NCI-H446 treated with DMSO at 0.1 percent for 48 hours (cell line): ENCODE results near the gene DNAJB12.
"Not testable (repeated sequence)": the region's sequence is repeated elsewhere in the genome, so short reads cannot be mapped to it uniquely, and the experiment has no call there.

Experiments
- DNase-seq: peaks from one replicate; lab custom pipeline; 2025; lab: John Stamatoyannopoulos, UW

The DNAJB12 gene

DNA sequence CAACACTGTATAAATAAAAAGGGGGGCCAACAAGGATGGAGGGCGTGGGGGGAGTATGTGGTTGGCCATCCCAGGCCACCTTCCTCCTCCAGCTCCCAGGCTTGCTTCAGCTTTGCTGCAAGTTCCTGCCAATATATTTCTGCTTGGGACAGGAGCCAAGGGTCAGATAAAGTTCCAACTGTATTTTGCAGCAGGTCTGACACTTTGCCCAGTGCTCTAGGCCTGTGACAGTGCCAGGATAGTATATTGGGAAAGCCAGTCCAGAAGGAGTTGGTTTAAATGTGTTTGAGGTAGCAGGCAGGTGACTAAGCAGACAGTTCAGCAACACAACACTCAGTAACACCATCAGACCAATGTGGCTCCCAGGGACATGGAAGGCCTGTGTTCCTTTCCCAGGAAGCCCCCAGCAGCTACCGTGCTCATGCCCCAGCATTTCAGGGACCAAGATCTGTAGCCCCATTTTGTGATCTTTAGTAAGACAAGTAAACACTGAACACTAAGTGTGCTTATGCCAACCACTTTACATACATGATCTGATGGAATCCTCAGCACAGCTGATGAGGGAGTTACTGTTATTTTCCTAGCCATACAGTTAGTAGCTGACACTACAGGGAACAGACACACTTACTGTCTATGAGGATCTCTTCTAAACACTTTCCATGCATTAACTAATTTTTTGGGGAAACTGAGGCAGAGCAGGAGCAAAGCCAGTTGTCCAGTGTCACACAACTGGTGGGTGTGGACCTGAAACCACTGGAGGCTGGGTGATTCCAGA, 38.9 kb downstream of the DNAJB12 start:
- DNase-seq: peak; percentile 28

DNA sequence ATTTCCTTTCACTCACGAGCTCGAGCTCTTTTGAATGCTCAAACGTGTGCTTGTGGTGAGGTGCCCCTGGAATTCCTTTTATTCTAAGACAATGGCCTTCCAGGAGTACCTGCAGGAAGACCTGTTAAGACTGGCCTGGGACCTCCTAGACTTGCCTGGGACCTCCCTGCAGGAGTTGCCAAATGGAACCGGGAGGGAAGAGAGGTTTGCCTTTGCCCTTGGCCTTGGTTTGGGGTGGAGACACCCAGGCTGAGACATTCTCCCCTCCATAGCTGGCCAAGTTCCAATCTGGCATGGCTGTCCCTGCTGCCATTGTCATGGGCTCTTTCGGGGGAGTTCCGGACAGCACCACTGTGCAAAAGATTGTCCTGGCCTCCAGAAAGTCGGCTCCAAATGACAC, 39.7 kb downstream of the DNAJB12 start:
- DNase-seq: no peak

DNA sequence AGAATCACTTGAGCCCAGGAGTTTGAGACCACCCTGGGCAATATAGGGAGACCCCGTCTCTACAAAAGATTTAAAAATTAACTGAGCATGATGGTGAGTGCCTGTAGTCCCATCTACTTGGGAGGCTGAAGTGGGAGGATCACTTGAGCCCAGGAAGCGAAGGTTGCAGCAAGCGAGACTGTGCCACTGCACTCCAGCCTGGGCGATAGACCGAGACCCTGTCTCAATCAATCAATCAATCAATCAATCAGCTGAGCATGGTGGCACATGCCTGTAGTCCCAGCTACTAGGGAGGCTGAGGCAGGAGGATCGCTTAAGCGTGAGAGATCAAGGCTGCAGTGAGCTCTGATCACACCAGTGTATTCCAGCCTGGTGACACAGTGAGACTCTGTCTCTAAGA, 40.5 kb downstream of the DNAJB12 start:
- no peak for DNase-seq

DNA sequence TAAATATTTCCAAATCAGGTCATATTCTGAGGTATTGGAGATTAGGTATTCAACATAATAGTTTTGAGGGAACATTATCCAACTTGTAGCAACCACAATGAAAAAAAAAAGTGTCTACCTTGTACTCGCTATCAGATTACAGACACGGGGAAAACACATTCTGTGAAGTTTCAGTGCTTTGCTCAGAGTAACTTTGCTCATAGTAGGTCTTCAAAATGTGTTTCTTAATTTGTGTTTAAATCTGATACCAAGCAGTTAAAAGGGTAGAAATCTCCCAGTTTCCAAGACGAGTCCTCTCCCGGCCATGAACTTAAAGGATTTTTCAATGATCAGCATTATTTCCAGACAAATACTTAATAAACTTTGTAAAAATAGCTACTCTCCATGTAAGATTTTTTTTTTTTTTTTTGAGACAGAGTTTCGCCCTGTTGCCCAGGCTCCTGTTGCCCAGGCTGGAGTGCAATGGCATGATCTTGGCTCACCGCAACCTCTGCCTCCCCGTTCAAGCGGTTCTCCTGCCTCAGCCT, 41.8 kb downstream of the DNAJB12 start:
- DNase-seq: no peak

DNA sequence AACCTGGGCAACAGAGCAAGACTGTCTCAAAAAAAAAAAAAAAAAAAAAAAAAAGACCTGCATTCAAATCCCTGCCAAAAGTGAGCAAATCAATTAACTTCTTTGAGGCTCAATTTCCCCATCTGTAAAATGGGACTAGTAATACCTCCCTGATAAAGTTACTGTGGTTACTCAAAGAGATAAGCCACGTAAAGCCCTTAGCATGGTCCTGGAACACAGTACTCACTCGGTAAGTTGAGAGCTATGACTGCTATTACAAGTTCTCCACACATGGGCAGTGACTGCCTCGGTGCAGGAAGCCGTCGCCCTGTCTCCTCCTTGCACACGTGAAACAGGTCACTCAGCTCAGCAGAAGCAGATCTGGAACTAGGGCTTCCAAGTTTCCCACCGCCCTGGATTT, 43.1 kb downstream of the DNAJB12 start:
- DNase-seq: no peak

DNA sequence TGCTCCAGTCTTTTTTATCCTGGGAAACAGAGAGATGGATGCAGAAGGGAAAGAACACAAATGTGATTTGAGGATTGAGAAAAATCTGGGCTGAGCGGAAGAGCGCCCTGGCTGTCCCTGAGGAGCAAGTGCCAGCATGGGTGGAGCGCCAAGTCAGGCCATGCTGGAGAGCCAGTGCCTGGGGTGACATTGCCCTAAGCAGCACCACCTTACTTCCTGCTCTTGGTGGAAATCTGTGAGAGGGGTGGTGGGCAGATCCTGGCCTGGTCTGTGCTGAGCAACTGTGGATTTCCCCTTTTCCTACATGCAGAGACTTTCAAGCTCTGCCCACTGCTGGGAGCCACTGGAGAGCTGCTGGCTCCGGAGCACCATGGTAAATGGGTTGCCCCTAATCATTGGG, 44.1 kb downstream of the DNAJB12 start:
- DNase-seq: no peak

DNA sequence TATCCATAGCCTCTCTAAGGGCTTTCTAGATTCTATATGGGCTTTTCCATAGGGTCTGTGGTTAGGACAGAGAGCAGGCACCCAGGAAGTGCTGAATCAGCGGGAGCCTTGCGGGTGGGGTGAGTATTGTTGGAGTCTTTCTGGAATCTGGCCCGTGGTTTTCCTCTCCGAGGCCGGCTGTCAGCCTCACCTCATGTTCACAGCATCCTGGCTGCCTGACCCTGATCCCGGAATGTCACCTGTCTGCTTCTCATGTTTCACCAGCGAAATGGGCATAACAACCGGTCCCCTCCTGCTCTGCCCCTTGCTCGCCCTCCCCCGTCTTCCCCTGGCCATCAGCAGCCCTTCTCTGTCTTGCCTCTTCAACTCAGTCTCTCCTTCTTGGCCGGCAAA, 44.5 kb downstream of the DNAJB12 start:
- DNase-seq: no peak

DNA sequence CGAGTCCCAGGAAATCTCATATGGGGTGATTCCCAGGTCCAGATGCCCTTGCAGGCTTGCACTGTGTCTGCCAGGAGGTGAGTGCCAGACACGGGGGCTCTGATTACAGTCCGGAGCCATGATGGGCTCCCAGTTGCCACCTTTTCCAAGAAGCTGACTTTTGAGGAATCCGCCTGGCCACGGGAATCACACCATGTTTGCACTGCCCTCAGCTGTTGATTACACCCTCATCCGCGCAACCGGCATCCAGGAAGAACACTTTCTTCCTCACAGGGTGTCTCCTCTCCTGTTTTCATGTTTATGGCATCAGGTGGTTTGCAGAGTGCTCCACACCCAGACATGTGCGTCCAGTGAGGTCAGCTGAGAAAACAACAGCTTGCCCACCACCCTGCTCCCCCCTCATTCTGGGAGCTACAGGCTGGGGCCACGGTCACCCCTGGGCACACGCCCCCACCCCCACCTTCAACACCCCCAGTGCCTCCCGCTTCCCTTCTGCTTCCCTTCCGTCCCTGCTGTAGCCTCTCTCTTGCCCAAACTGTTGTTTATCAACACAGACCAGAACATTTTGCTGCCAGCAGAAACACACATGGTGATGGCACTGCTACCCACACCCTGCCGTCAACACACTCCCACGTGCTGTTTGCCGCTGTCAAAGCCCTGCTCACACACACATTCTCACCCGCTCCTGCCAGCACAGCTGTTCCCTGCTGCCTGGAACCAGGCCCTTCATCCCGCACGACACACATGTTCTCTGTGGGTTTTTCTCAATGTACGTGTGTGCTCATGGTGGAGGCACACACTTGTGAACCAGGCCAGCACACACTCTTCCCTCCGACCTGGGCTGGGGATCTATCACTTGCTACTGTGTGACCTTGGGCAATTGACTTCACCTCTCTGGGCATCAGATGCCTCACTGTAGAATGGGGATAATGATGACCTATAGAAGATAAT, 45.2 kb downstream of the DNAJB12 start:
- no peak for DNase-seq

DNA sequence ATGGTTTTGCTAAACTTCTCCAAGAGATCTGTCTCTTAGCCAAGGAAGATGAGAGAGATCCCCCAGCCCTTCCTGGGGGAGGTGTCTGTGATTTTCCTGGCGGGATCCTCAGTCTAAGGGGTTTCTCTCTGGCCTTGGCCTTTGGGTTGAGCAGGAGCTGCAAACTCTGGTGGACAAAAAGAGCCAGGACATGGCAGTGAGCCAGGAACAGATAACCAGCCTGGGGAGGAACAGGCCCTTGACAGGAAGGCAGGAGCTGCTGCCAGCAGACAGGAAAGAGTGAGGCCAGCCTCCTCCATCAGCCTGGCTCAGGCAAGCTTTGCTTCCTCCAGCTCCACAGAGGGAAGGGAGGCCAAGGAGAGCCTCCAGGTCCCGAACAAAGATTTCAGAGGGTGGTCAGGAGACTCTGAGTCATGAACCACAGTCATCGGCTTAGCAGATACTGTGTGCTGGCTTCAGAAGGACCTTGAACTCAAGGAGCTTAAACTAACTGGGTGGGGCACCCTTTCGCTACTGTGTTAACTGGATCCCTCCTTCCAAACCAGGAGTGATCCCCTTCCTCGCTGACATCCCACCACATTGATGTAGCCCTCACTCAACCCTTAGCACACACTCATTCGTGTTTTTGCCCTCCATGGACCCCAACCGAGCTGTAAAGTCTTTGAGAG, 46.3 kb downstream of the DNAJB12 start:
- DNase-seq: no peak

DNA sequence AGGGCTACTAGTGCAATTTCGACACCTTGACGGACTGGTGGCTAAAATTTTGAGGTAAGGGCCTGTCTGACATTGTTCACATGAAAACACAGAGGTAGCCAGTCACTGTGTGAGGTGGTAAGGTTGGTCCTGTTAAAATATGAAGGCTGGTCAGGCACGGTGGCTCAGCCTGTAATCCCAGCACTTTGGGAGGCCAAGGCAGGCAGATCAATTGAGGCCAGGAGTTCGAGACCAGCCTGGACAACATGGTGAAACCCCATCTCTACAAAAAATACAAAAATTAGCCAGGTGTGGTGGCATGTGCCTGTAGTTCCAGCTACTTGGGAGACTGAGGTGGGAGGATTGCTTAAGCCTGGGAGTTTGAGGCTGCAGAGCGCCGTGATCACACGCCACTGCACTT, 47.0 kb downstream of the DNAJB12 start:
- DNase-seq: not testable (repeated sequence)

DNA sequence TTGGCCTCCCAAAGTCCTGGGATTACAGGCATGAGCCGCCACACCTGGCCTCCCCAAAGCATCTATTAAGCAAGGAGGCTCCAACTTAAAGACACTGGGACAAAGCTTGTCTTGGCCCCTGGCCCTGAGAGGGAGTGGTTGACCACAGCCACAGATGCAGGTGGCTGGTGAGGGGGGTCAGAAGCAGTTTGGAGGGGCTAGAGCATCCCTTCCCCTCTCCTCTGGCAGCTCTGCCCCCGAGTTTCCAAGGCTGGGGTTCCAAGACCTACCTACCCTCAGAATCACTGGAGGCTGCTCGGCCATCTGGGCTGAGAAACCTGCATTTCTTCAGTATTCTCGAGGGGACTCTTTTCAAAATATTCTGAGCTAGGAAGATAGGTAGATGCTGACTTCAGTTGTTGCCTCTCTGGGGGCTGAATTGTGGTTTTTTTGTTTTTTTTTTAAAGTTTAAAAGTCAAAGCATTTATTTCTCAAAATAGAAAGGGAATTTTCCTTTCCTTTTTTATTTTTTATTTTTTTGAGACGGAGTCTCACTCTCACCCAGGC, 48.4 kb downstream of the DNAJB12 start:
- no peak for DNase-seq

DNA sequence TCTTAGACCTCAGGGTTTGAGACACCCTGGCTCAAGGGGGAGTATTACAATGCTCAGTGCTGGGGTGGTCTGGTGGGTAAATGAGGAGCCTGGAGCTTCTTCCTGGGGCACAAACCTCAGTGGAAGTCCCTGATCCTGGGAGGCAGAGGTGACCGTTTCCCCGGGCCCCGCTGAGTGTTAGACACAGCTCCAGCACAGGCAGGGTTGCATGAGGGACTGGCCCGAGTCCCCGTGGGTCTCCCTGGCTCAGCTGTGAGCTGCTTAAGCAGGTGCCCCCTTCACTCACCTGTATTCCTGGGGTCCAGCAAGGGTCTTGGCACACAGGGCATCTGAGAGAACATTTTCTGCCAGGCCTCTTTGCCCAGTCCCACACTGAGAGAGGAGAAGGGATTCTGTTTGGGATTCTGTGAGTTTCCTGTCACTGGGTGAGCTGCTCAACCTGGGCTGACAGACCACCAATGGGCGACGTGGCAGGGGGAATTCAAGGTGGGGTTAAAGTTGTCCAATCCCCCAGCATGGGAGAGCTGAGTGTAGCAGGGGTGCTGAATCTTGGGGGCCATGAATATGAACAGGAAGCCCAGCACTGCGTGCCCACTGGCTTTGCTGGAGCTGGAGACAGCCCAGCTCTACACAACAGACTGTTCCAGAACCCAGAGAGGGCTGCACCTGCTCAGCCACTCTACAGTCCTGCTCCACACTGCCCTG, 51.1 kb downstream of the DNAJB12 start:
- no peak for DNase-seq

DNA sequence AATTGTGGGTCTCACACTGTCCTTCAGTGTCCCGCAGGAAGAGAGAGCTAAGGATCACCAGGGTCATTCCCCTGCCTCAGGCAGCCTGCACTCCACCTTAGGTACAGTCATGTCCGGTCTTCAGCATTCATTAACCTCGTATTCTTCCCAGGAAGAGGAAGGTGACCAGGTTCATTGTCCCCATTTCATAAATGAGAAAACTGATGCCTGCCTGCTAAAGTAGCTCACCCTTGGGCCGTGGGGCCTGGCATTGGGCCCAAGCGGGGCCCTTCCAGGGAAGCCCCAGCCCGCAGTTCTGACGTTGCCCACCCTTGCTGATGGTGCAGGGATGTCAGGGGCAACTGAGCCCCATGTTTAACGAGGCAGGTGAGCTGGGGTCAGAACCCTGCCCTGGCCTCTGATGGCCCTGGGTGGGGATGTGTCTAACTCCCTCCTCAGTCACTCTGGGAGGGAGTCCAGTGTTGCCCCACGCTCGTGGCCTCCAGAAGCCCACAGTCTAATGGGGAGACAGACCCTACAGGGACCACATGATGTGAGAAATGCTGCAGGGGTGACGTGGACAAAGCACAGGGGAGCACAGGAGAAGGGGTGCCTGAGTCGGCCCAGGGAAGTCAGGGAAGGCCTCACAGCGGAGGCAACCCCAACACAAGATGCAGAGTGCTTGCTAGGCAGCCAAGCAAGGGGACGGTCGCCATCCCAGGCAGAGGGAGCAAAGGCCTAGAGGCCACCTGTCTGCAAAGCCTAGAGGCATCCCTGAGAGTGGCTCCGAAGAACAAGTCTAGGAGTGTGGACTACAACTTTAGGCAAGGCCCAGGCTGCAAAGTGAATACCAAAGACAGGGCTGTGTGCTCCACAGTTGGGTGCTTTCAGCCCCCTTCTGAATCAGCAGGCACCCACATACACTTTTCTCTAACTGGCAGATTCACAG, 55.9 kb downstream of the DNAJB12 start:
- no peak for DNase-seq

DNA sequence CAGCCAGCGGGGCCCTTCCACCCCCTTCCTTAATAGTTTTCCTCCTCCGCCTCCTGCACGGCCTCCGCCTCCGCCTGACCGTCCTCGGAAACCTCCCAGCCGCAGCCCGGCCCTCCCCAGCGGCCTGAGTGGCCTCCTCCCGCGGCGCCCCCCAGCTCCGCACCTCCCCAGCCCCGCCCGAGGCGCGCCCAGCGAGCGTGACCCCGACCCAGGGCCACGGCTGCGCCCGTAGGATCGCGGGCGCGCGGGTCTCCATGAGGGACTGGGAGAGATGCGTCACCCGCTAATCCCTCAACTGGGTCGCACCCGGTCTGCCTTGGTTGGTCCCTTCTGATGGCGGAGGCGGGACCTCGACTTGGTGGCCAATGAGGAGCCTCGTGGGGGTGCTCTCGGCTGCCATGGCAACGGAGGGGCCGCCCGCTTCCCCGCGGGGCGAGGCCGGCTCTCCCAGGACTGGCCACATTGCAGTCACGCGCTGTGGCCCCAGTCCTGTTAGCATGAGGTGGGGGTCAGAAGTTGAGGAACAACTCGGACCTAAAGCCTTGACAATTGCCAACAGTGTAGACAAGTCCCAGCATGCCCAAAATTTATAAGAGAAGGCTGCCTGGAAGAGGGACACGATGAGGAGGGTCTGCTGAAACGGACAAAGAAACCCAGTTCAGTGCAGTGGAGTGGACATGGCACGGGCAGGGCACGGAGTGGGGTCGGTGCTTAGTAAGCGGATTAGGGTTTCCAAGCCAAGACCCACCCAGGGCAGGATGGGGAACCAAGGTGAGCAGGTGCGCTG, 56.7 kb downstream of the DNAJB12 start:
- peak; percentile 85 for DNase-seq

DNA sequence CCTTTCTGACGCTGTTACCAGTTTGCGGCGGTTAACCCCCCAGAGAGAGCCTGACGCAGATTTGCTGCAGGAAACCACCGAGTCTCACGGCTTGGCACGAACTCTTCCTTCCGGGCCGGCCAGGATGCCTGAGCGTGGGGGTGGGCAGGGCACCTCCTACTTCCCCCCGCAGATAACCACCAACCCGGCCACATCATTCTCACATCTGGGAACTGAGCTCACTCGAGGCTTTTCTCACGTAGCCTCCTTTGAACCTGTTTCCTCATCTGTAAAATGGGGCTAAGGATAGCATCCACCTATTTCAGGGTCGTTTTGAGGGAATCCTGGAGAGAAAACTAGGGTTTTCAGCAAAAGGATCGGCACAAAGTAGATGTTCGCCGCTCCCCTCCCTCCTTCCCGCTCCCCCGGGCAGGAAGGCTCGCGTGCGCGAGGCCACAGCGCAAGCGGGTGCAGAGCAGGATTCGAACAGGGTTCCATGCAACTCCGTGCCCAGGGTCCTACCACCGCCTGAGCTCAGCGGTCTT, 57.4 kb downstream of the DNAJB12 start:
- no peak for DNase-seq

DNA sequence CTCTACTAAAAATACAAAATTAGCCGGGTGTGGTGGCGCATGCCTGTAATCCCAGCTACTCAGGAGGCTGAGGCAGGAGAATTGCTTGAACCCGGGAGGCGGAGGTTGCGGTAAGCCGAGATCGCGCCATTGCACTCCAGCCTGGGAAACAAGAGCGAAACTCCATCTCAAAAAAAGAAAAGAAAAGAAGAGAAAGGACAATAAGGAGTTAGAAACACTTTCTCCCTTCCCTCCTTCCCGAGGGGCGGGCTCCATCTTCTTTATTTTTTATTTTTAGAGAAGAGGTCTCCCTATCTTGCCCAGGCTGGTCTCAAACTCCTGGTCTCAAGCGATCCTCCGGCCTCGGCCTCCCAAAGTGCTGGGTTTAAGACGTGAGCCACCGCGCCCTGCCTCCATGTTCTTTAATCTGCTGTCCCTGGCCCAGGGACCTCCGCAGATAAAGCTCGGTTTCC, 57.9 kb downstream of the DNAJB12 start:
- not testable (repeated sequence) for DNase-seq

DNA sequence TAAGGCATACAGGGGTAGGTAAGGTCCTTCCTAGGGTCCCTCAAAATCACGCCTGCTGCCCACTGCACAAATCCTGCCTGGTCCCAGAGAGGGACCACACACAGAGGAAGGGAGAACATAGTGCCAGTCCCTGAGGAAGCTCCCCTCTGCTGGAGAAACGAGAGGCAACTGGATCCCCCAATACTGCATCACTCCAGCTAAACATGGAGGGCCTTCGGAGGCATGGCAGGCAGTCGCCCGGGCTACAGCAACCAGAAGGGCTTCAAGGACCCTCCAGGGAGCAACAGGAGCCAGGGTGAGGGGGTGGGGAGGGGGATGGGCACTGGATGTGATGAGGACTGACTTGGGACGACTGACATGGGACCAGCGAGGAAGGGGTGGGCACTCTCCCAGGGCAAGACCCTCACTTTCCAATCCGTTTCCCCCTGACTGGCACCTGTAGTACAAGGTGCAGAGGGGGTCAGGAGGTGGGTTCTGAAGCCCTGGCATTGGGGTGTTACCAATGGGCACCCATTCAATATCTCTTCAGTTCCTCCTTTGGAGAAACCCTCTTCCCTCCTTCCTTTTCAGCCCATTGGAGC, 59.3 kb downstream of the DNAJB12 start:
- DNase-seq: no peak

DNA sequence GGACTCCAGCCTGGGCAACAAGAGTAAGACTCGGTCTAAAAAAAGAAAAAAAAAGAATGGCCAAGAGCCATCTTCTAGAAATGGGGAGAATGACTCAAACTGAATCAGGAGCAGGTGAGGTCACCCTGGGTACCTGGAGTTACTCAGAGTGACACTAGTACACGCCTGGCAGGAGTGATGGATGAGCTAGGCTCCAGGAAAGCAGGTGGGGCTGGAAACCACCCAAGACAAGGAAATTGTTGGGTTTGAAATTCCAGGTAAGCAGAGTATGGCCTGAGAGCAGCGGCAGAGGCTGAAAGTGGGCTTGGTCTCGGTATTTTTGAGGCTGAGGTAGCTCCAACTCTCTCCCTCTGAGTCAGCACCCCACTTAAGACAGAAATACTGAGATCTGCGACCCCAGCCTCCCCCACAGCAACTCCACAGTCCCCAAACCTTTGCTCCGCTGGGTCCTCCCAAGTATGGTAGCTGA, 62.5 kb downstream of the DNAJB12 start:
- no peak for DNase-seq
